Measurements from ENCODE around the gene TAS1R1. TPM values are rescaled to one million over a fixed set of nuclear protein-coding genes. Genes with fewer than 3 reads are reported as not detected.
A peak's percentile ranks its signal among the peaks of the same experiment; 100 is the strongest.

Gene TAS1R1
- total and polyA plus RNA-seq, 9 of the 15 experiments (the other 6 are each of a cell fraction or from before 2014, with no cell fraction given), result 0.06 TPM; not detected in 8

DNA sequence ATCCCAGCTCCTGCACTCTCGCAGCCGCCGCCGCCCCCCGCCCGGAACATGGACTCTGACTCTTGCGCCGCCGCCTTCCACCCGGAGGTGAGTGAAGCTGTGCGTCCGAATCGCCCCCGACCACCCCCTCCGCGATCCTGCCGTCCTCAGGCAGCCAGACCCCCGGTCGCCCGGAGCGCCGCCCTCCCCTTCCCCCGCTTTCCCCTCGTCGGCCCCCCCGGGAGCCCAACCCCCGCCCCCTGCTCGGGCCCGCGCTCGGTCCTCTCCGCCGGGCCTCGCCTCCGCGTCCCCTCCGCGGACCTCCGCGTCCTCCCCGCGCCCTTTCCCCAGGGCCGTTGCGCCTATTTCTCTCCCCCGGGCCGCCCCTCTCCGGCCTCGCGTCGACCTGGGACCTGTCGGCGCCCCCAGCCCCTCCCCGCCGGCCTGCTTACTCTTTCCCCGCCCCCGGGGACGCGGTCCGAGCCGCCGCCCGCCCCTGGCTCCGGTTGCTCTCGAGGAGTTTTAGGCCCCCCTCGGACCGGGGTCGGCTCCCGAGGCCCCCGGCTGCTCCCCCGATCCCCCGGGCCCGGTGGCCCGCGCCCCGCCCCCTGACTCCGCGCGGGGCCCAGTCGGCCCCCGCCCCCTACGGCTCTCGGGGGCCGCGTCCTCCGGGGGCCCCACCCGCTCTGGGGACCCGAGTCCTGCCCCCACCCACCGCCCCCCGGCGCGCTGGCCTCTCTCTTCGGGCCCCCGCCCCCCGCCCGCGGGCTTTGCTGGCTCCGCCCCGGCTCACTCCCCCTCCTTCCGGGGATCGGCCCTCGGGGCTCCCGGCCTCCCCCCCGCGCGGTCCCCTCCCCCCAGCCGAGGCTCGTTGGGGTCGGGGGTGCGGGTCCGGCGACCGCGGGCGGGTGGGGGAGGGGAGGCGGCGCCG is 59.2 kb downstream of the TAS1R1 start (continued):
- TF ChIP-seq, protein P1, sequence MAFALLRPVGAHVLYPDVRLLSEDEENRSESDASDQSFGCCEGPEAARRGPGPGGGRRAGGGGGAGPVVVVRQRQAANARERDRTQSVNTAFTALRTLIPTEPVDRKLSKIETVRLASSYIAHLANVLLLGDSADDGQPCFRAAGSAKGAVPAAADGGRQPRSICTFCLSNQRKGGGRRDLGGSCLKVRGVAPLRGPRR (CRISPR knock-in tag; IDR thresholded peaks at IDR 0.05), result no peak
- TF ChIP-seq BDP1 (IDR thresholded peaks at IDR 0.05; ENCODE audit: insufficient read depth, insufficient read length) (no peak), ZNF778 (CRISPR knock-in tag; IDR thresholded peaks at IDR 0.05) (no peak), ZNF551 (CRISPR knock-in tag; IDR thresholded peaks at IDR 0.05) (no peak), ZBTB7A (IDR thresholded peaks at IDR 0.05; ENCODE audit: borderline replicate concordance, control insufficient read depth, low read depth, low read length) (peak; percentile 87), ZBTB49 (CRISPR knock-in tag; IDR thresholded peaks at IDR 0.05; ENCODE audit: borderline replicate concordance) (no peak), EZH2 (IDR thresholded peaks at IDR 0.05; ENCODE audit: borderline replicate concordance, low read depth, low read length) (no peak), RBM22 (IDR thresholded peaks at IDR 0.05; ENCODE audit: low read depth, low read length, poor library complexity, severe bottlenecking) (no peak), HSF4 (CRISPR knock-in tag; IDR thresholded peaks at IDR 0.05; ENCODE audit: borderline replicate concordance) (no peak), L3MBTL2 (IDR thresholded peaks at IDR 0.05) (no peak), SMAD1 (IDR thresholded peaks at IDR 0.05; ENCODE audit: low read depth, low read length, partially characterized antibody) (no peak), HEY1 (CRISPR knock-in tag; IDR thresholded peaks at IDR 0.05; ENCODE audit: borderline replicate concordance) (no peak), STAT6 (CRISPR knock-in tag; IDR thresholded peaks at IDR 0.05) (no peak), ZFPM2 (CRISPR knock-in tag; IDR thresholded peaks at IDR 0.05) (no peak), MAFG (tag; conservative IDR thresholded peaks at IDR 0.05) (no peak), PREB (CRISPR knock-in tag; IDR thresholded peaks at IDR 0.05) (no peak), ZNF143 (CRISPR knock-in tag; IDR thresholded peaks at IDR 0.05) (no peak), ZNF77 (CRISPR knock-in tag; IDR thresholded peaks at IDR 0.05) (no peak), GTF2E2 (tag; IDR thresholded peaks at IDR 0.05) (no peak)
- TF ChIP-seq, protein P2, sequence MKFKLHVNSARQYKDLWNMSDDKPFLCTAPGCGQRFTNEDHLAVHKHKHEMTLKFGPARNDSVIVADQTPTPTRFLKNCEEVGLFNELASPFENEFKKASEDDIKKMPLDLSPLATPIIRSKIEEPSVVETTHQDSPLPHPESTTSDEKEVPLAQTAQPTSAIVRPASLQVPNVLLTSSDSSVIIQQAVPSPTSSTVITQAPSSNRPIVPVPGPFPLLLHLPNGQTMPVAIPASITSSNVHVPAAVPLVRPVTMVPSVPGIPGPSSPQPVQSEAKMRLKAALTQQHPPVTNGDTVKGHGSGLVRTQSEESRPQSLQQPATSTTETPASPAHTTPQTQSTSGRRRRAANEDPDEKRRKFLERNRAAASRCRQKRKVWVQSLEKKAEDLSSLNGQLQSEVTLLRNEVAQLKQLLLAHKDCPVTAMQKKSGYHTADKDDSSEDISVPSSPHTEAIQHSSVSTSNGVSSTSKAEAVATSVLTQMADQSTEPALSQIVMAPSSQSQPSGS (CRISPR knock-in tag; IDR thresholded peaks at IDR 0.05), result no peak
